PC-3 (cell line): Measurements from ENCODE around the gene CCDC8. TPM values are rescaled to one million over a fixed set of nuclear protein-coding genes. Genes with fewer than 3 reads are reported as not detected.

Experiments
- ATAC-seq: fragments of 200-7000 bp; cut with Tn5 transposase; 2 replicates; pipeline ENCODE4 v1.9.1; 2020; ENCODE audit warnings: mild to moderate bottlenecking, moderate library complexity
- BruUV-seq: library from RNA; stranded (reverse); fragments of 400-500 nt; replicated peaks from 2 replicates; lab custom pipeline; 2021; lab: Mats Ljungman, UMichigan
- CTCF ChIA-PET: fragments of 300-600 bp; sonication (Branson Sonifier 250); formaldehyde crosslinking; loops from one replicate; lab custom pipeline; 2022; ENCODE audit warnings: antibody characterized with exemption; lab: Charles Lee
- POLR2A ChIA-PET: fragments of 300-600 bp; sonication (Branson Sonifier 250); formaldehyde crosslinking; loops from one replicate; lab custom pipeline; 2022; ENCODE audit warnings: antibody characterized with exemption; ENCODE audit not compliant: unreplicated experiment; lab: Charles Lee
- DNase-seq: peaks from one replicate; pipeline ENCODE4 v3.0.0-alpha.2; 2015
- H2AFZ ChIP-seq: fragments of 300-600 bp; sonication (generic); 2 replicates; pipeline ENCODE4 v1.6.0; 2016; ENCODE audit warnings: antibody characterized with exemption, low read length
- H3F3A ChIP-seq: fragments of 300-600 bp; sonication (generic); one replicate; pipeline ENCODE4 v1.6.0; 2017; ENCODE audit warnings: antibody characterized with exemption, low read length, control low read depth, mild to moderate bottlenecking; ENCODE audit not compliant: unreplicated experiment
- H3K27ac ChIP-seq: fragments of 300-600 bp; sonication (generic); 2 replicates; pipeline ENCODE4 v1.5.1; 2016; ENCODE audit warnings: mild to moderate bottlenecking, low read length
- H3K27me3 ChIP-seq: fragments of 300-600 bp; sonication (generic); 2 replicates; pipeline ENCODE4 v1.6.1; 2016; ENCODE audit warnings: low read length, mixed read lengths
- H3K36me3 ChIP-seq: fragments of 300-600 bp; sonication (generic); 2 replicates; pipeline ENCODE4 v1.6.1; 2016; ENCODE audit warnings: low read depth, mixed run types, low read length, mixed read lengths
- H3K4me1 ChIP-seq: fragments of 300-600 bp; sonication (generic); 2 replicates; pipeline ENCODE4 v1.5.1; 2016; ENCODE audit warnings: low read length; ENCODE audit not compliant: insufficient read depth
- H3K4me2 ChIP-seq: fragments of 300-600 bp; sonication (generic); 2 replicates; pipeline ENCODE4 v1.6.0; 2016; ENCODE audit warnings: low read length
- H3K4me3 ChIP-seq: fragments of 300-600 bp; sonication (generic); 2 replicates; pipeline ENCODE4 v1.5.1; 2016; ENCODE audit warnings: mild to moderate bottlenecking, low read length, mixed read lengths
- H3K79me2 ChIP-seq: fragments of 300-600 bp; sonication (generic); 2 replicates; pipeline ENCODE4 v1.6.1; 2017; ENCODE audit warnings: low read length, mixed read lengths
- H3K9ac ChIP-seq: fragments of 300-600 bp; sonication (generic); 2 replicates; pipeline ENCODE4 v1.6.0; 2016; ENCODE audit warnings: mild to moderate bottlenecking, low read length
- H3K9me2 ChIP-seq: fragments of 300-600 bp; sonication (generic); replicated peaks from 2 replicates; pipeline ENCODE4 v1.6.1; 2016; ENCODE audit warnings: mixed run types, low read length, mixed read lengths
- H3K9me3 ChIP-seq: fragments of 300-600 bp; sonication (generic); 2 replicates; pipeline ENCODE4 v1.6.1; 2016; ENCODE audit warnings: low read length, mixed read lengths
- H4K20me1 ChIP-seq: fragments of 300-600 bp; sonication (generic); 2 replicates; pipeline ENCODE4 v1.6.1; 2016; ENCODE audit warnings: low read length, mixed read lengths
- EZH2 ChIP-seq: fragments of 300-600 bp; sonication (generic); IDR thresholded peaks from one replicate; pipeline ENCODE4 v1.6.1; 2017; ENCODE audit warnings: antibody characterized with exemption, mild to moderate bottlenecking, low read length; ENCODE audit not compliant: unreplicated experiment
- EZH2phosphoT487 ChIP-seq: fragments of 300-600 bp; sonication (generic); IDR thresholded peaks from 2 replicates; pipeline ENCODE4 v1.6.1; 2018; ENCODE audit warnings: mild to moderate bottlenecking, antibody characterized with exemption, low read length, borderline replicate concordance
- intact Hi-C: fragments of 100-400 bp; cut with micrococcal nuclease; formaldehyde crosslinking; loops from 2 replicates; pipeline ENCODE4 v1.9.0; 2023
- total RNA-seq: library from RNA; depleted of rRNA; stranded (reverse); fragments of >200 nt; gene quantifications from 2 replicates; pipeline ENCODE4 v1.2.3, GENCODE V29; 2014
- TF ChIP-seq, protein P1 (sequence below): fragments of 300-600 bp; sonication (generic); conservative IDR thresholded peaks from 2 replicates; pipeline ENCODE4 v1.5.1; 2017; ENCODE audit warnings: antibody characterized with exemption, low read depth, mild to moderate bottlenecking, low read length

CCDC8 gene
- total RNA-seq, 1 experiment from 2014 or later: not detected

DNA sequence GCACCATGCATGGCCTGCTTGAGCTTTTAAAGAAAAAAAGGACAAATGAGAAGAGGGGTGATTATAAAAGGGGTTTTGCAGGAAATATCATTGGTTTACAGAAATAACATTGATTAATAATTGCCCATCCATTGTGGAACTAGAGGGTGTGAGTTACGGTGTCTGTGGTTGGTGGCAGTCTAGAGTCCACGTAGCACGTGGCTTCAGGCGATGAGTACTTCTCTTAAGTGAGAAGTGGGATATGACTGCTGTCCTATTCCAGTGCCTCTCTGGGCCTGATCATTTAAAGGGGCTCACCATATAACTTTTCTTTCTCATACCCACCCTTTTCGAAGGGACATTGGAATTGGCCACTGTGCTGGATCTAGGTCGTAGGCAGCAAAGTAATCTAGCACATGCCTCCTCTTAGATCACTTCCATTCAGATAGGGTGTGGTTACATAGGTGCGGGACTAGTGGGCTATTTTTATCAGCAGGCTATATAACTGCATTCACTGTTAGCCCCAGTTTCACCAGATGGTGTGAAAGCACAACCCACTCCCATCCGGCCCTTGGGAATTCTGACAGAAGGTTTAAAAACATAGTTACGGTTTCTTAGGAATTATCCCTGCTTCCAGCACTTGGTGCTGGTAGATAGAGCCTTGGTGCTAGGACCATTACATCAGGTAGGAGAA is 46.6 kb downstream of the CCDC8 start:
- TF ChIP-seq EZH2phosphoT487 (no peak), EZH2 (no peak)
- TF ChIP-seq, protein P1, sequence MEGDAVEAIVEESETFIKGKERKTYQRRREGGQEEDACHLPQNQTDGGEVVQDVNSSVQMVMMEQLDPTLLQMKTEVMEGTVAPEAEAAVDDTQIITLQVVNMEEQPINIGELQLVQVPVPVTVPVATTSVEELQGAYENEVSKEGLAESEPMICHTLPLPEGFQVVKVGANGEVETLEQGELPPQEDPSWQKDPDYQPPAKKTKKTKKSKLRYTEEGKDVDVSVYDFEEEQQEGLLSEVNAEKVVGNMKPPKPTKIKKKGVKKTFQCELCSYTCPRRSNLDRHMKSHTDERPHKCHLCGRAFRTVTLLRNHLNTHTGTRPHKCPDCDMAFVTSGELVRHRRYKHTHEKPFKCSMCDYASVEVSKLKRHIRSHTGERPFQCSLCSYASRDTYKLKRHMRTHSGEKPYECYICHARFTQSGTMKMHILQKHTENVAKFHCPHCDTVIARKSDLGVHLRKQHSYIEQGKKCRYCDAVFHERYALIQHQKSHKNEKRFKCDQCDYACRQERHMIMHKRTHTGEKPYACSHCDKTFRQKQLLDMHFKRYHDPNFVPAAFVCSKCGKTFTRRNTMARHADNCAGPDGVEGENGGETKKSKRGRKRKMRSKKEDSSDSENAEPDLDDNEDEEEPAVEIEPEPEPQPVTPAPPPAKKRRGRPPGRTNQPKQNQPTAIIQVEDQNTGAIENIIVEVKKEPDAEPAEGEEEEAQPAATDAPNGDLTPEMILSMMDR: no peak
- ATAC-seq: no peak
- POLR2A ChIA-PET: no interaction called here

DNA sequence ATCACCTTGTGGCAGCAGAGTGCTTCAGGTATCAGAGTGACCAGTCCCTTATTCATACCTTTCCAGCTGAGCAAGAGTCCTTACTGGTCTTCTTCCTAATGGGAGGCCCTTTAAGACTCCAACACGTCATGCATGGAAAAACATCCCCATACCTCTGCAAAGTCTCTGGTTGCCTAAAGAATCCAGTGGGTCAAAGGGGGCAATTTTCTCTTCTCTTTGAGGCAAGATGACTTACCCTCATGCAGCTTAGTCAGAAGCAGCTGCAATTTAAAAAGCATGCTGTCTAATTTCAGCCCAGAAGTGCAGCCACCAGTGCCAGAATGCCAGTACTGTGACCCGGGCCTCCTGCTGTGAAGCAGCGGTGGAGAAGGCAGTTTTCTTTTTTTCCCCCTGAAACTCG is 47.8 kb downstream of the CCDC8 start:
- ChIA-PET CTCF (no interaction called here), POLR2A (no interaction called here)
- Histone ChIP-seq H3K79me2 (peaks cover 16% of the 10 kb centered on the region), H3K9ac (no peak overlapping the region), H4K20me1 (0 out of 2 replicates have a peak, but pooled peaks cover 3% of the 10 kb centered on the region), H3K9me2 (no peaks in the 10 kb centered on the region), H3K27ac (no peak overlapping the region), H3K4me2 (no peak overlapping the region), H3F3A (no peaks in the 10 kb centered on the region), H3K9me3 (no peaks in the 10 kb centered on the region), H2AFZ (no peak overlapping the region), H3K4me3 (no peak overlapping the region), H3K27me3 (no peaks in the 10 kb centered on the region), H3K36me3 (peaks cover 5% of the 10 kb centered on the region; the same call in 1 of the 2 replicates), H3K4me1 (peaks cover 5% of the 10 kb centered on the region)
- ATAC-seq: no peak
- no peak for DNase-seq
- TF ChIP-seq EZH2: no peak
- TF ChIP-seq, protein P1: no peak
- no peak for TF ChIP-seq EZH2phosphoT487
- no TSS peak for BruUV-seq
- intact Hi-C loops: loop anchor here (1.0 kb wide), 1 partner anchor 18 kb away; the partner anchor contains the start of gene PPP5C

More for the DNA sequence above, 46.6 kb downstream of the CCDC8 start:
- Histone ChIP-seq H3K4me2 (no peak overlapping the region), H3K27me3 (no peaks in the 10 kb centered on the region), H3K79me2 (peaks cover 22% of the 10 kb centered on the region), H3K4me1 (peaks cover 14% of the 10 kb centered on the region), H3K27ac (no peak overlapping the region), H3K9me2 (no peaks in the 10 kb centered on the region), H3K9me3 (no peaks in the 10 kb centered on the region), H3K4me3 (no peak overlapping the region), H3F3A (no peaks in the 10 kb centered on the region), H3K9ac (no peak overlapping the region), H3K36me3 (peaks cover 5% of the 10 kb centered on the region; the same call in 1 of the 2 replicates), H2AFZ (no peak overlapping the region), H4K20me1 (0 out of 2 replicates have a peak, but pooled peaks cover 3% of the 10 kb centered on the region)
- DNase-seq: no peak
- CTCF ChIA-PET: no interaction called here
- no TSS peak for BruUV-seq
- intact Hi-C loops: no loop called here

DNA sequence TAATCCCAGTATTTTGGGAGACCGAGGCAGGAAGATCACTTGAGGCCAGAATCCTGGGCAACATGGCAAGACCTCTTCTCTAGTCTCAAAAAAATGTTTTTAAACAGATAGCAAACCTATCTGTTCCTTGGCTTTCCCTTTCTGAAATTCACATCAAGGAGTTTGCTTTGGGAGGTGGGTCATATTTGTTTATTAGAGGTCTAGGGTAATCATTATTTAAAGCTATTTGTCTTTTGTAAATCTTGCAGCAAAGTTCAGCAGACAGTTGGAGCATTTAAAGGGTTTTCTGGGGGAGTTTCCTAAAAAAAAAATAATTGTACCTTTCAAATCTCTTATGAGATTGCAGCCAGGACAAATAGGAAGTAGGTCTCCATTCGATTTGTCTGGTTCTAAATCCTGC is 49.0 kb downstream of the CCDC8 start:
- H4K20me1 ChIP-seq: 0 out of 2 replicates have a peak, but pooled peaks cover 3% of the 10 kb centered on the region
- ChIA-PET CTCF (no interaction called here), POLR2A (no interaction called here)
- no peak overlapping the region for H3K27ac ChIP-seq
- BruUV-seq: no TSS peak
- H3K9me2 ChIP-seq: no peaks in the 10 kb centered on the region
- no peaks in the 10 kb centered on the region for H3K27me3 ChIP-seq
- ATAC-seq (no peak), DNase-seq (no peak)
- H3K79me2 ChIP-seq: peaks cover 15% of the 10 kb centered on the region
- no peaks in the 10 kb centered on the region for H3F3A ChIP-seq
- intact Hi-C loops: no loop called here
- TF ChIP-seq EZH2 (no peak), EZH2phosphoT487 (no peak)
- TF ChIP-seq, protein P1: no peak
- no peak overlapping the region for H3K4me3 ChIP-seq
- H3K36me3 ChIP-seq: peaks cover 5% of the 10 kb centered on the region; the same call in 1 of the 2 replicates
- H3K9me3 ChIP-seq: no peaks in the 10 kb centered on the region
- H3K9ac ChIP-seq: no peak overlapping the region
- no peaks in the 10 kb centered on the region for H3K4me1 ChIP-seq
- H3K4me2 ChIP-seq: no peak overlapping the region
- H2AFZ ChIP-seq: no peak overlapping the region
